Effector memory CD4-positive, alpha-beta T cell (primary cell): ENCODE data around the gene RFXANK.

ENCODE experiments used
- DNase-seq, 3 donors: peaks; one replicate each; pipeline ENCODE4 v3.0.0-alpha.2; 2020
- H3K27ac ChIP-seq: 2 replicates; pipeline ENCODE4 v1.7.0; 2013; ENCODE audit warnings: mild to moderate bottlenecking, low read length, moderate library complexity; ENCODE audit not compliant: insufficient read depth, poor library complexity, severe bottlenecking
- H3K27me3 ChIP-seq: replicated peaks from 2 replicates; pipeline ENCODE4 v1.7.0; 2013; ENCODE audit warnings: mild to moderate bottlenecking, low read length; ENCODE audit not compliant: insufficient read depth, control insufficient read depth, poor library complexity, severe bottlenecking
- H3K36me3 ChIP-seq: 2 replicates; pipeline ENCODE4 v1.7.0; 2013; ENCODE audit warnings: mild to moderate bottlenecking, low read length, moderate library complexity; ENCODE audit not compliant: control insufficient read depth, insufficient read depth
- H3K4me1 ChIP-seq: 2 replicates; pipeline ENCODE4 v1.7.0; 2013; ENCODE audit warnings: low read length, mild to moderate bottlenecking; ENCODE audit not compliant: control insufficient read depth, insufficient read depth, poor library complexity, severe bottlenecking
- H3K4me3 ChIP-seq: 2 replicates; pipeline ENCODE4 v1.7.0; 2013; ENCODE audit warnings: low read length, low read depth, mild to moderate bottlenecking; ENCODE audit not compliant: insufficient read depth, poor library complexity, severe bottlenecking
- H3K9me3 ChIP-seq: 2 replicates; pipeline ENCODE4 v1.7.0; 2013; ENCODE audit warnings: mild to moderate bottlenecking, low read length, moderate library complexity; ENCODE audit not compliant: control insufficient read depth

RFXANK gene

DNA sequence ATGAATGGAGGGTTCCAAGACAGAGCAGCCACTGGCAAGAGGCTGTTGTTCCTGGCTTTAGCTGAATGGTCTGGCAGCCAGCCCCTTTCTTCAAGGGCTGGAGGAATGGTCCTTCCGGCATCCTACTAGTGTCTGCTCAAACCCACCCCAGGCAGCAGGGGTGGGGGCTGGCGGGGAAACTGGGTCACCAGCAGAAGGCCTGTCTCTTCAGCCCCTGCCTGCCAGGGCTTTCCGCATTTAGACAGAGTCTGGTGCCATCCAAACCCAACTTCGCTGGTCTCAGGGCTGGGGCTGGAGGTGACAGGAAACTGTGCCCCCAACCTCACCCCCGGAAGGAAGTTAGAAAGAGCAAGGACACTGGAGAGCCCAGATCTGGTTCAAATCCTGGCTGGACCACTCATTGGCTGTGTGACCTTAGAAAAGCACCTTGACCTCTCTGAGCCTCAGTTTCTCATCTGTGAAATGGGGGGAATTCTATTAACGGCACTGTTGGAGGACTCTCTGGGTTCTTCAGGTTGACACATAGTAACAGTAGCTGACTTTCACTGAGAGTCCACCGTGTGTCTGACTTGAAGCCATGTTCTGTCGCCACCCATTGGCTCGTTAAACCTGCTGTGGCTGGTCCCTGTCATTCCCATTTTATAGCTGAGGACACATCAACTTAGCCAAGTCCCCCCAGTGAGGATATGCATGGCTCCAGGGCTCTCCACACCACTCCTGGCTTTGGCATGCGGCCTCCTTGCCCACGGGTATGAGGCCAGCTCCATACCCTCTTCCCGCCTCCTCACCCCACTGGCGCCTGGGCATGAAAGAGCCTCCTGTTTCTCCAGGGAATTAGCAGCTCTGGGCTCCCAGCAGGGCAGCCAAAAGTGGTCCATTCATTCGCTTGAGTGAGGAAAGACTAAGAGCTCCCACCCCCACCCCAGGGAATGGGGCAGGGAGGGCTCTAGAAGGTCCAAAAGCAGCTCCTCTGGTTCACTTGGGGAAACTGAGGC lies 13.7 kb downstream of the RFXANK start:
- Histone ChIP-seq H3K27ac (no peak overlapping the region), H3K9me3 (no peaks in the 10 kb centered on the region), H3K4me1 (peaks cover 22% of the 10 kb centered on the region), H3K4me3 (no peak overlapping the region), H3K36me3 (no peaks in the 10 kb centered on the region), H3K27me3 (no peaks in the 10 kb centered on the region)
- DNase-seq = no peak

DNA sequence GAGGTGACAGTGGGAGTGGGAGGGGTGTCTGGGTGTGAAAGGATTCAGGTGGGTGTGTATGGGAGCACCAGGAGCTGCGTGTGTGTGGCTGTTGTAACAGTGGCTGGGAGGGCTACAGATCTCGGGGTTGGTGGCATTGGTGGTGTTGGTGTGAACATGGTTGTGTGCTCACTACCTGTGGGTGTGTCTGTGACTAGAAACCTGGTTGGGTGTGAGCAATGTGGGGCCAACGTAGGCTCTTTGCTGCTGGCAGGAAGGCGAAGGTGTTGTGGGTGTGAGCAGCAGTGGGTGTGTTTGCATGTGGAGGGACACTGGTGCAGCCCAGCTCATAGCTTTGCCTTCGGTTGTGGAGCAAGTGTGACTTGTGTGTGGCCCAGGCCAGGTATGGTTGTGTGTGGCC lies 14.9 kb downstream of the RFXANK start:
- Histone ChIP-seq H3K9me3 (no peaks in the 10 kb centered on the region), H3K4me1 (peaks cover 22% of the 10 kb centered on the region), H3K27me3 (peaks cover 6% of the 10 kb centered on the region), H3K36me3 (no peaks in the 10 kb centered on the region), H3K4me3 (no peak overlapping the region), H3K27ac (no peak overlapping the region)
- no peak for DNase-seq

DNA sequence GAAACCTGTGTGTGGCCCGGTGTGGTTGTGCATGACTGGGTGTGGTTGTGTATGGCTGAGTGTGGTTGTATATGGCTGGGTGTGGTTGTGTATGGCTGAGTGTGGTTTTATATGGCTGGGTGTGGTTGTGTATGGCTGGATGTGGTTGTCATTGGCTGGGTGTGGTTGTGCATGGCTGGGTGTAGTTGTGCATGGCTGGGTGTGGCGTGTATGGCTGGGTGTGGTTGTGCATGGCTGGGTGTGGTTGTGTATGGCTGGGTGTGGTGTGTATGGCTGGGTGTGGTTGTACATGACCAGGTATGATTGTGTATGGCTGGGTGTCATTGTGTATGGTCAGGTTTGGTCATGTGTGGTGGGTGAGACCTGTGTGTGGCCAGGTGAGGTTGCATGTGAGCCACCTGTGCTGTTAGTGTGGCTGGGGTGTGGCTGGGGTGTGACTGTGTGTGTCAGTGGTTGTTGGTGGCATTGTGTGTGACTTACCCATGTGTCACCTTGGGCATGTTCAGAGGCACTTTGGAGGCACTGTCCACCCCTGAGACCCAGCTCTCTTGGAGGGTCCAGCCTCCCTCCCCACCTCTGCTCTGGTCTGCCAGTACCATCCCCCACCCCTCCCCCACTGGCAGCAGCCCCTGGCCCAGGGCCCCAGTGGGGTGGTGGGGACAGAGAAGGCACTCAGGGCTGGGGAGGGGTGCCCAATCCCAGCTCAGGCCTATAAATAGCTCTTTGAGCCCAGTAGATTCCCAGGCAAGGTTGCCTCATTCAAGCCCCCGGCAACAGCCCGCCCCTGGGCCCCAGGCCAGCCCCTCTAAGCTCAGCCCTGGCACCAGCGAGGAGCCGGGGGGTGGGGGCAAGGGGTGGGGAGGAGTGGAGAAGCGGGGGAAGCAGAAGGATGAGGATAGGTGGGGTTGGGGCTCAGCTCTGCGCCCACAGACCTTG lies 15.8 kb downstream of the RFXANK start:
- Histone ChIP-seq H3K27me3 (peaks cover 15% of the 10 kb centered on the region), H3K4me1 (peaks cover 14% of the 10 kb centered on the region), H3K9me3 (no peaks in the 10 kb centered on the region), H3K36me3 (no peaks in the 10 kb centered on the region), H3K27ac (no peak overlapping the region), H3K4me3 (no peak overlapping the region)
- DNase-seq = no peak

DNA sequence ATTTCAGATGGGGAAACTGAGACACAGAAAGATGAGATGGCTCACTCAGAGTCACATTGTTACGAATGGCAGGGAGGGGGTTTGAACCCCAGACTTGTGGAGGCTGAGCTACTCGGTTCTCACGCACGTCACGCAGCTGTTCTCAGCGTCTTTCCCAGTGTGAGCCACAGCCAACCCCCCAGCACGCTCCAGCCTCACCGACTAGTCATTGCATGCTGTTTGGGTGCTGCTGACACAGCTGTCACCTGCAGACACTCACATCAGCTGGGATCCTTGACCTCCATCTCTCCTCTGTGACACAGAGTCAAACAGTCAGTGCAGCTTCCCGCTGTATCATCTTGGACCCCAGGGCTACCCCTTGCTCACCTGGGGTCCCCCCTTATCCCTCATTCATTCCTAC lies 17.3 kb downstream of the RFXANK start:
- Histone ChIP-seq H3K4me3 (no peak overlapping the region), H3K27me3 (peaks cover 29% of the 10 kb centered on the region), H3K4me1 (peaks cover 14% of the 10 kb centered on the region), H3K9me3 (no peaks in the 10 kb centered on the region), H3K27ac (no peak overlapping the region), H3K36me3 (no peaks in the 10 kb centered on the region)
- no peak for DNase-seq

DNA sequence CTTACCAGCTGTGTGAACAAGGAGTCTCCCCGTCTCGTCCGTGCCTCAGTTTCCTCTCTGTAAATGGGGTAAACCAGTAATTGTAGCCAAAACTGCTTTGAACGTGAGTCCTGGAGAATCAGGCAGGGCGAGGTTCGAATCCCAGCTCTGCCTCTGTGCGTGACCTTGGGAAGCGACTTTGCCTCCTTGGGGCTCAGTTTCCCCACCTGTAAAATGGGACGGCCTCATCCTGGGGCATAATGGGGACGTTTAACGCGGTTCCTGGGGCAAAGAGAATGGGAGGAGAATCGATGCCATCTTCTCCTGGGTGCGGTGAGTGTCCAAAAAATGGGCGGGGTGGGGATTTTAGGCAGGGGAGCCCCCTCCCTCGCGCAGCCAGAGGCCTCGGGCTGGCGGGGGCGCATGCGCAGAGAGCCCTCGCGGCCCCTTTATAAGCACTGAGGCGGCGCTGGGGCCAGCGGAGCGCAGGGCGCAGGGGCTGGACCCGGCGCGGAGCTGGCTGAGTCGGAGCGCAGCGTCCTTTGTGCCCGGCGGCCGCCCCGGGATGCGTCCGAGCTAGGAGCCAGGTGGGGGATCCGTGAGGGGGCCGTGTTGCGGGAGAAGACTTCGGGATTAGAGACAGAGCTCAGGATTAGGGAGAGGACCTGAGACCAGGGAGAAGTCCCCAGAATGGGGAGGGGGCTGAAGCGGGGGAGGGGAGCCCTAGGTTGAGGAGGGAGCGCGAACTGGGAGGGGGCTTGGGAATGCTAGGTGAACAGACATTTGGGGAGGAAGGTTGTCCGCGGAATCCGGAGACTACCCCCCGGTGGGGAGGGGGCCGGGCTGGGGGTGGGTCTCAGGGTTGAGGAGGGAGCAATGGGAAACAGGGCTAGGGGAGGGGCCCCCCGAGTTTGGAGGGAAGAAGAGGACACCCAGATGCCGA lies 19.7 kb downstream of the RFXANK start, which contains the start of gene NCAN:
NCAN (plus strand) TSS at position 460 of the 922 bp plus-strand sequence. CDS start 4,996 bp downstream, outside the sequence.
- no peak for DNase-seq

DNA sequence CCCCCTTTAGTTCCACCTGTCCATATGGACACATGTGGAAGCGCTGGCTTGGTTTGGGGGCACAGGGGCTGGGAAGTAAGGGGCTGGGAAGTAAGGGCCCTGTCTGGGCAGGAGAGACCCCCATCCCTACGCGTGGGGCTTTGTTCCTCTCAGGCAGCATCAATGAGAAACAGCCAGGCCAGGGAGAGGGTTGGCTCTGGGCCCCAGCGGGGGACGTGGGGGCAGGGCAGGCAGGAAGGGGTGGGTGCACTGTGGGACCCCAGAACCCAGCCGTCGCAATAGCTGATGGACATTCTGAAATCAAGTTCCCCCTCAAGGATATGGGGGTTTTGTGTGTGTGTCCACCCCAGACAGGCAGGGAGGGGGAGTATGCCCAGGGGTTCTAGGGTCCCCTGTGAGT lies 20.9 kb downstream of the RFXANK start:
- H3K4me3 ChIP-seq = no peak overlapping the region
- no peak overlapping the region for H3K27ac ChIP-seq
- H3K36me3 ChIP-seq = no peaks in the 10 kb centered on the region
- H3K4me1 ChIP-seq = peaks cover 2% of the 10 kb centered on the region
- peaks cover 42% of the 10 kb centered on the region for H3K27me3 ChIP-seq
- H3K9me3 ChIP-seq = no peaks in the 10 kb centered on the region
- DNase-seq = no peak

More for the DNA sequence above, 19.7 kb downstream of the RFXANK start, which contains the start of gene NCAN:
- H3K9me3 ChIP-seq = no peaks in the 10 kb centered on the region
- H3K27me3 ChIP-seq = peaks cover 42% of the 10 kb centered on the region
- H3K36me3 ChIP-seq = no peaks in the 10 kb centered on the region
- no peak within 1 kb of the TSS for H3K27ac ChIP-seq
- peaks cover 13% of the 10 kb centered on the region for H3K4me1 ChIP-seq
- no peak within 1 kb of the TSS for H3K4me3 ChIP-seq

DNA sequence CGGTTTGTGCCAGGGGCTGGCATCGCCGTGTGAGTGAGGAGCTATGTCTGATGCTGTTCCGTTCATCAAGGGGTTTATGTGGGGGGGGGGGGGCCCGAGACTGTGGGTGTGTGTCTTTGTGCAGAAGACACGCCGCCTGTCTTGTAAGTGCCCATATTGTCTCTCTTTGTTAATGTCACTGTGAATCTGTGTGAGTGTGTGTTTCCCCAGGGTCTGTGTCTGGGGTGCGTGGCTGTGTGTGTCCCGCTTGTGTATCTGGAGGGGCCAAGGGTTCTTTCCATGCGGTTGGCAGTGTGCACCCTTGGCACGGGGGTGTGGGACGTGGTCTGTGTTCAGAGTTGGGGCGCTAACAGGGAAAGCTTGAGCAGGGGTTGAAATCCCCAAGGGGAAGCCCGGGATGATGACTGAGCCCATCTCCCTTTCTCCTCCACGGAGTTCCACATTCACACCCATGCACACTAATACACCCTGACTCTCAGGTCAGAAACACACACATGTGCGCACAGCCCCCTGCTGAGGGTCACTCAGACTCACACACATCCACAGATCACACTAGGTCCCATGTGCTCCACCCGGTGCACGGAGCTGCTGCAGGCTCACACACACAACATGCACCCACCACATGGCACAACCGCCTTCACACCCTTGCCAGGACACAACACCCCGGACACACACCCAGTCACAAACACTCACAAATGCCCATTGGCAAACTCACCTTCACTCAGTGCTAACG lies 21.5 kb downstream of the RFXANK start:
- no peak overlapping the region for H3K27ac ChIP-seq
- peaks cover 42% of the 10 kb centered on the region for H3K27me3 ChIP-seq

DNA sequence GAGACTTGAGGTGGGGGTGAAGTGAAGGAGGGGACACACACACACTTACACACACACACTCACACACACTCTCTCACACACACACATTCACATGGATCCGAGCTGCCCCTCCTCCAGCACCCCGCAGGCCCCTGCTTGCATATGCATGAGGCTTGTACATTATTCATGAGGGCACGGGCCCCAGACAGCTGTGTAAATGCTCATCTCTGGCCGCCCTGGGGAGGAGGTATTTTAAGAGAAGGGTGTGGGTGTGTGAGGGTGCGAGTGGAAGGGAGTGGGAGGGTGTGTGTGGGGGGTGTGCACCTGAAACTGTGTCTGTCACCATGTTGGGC lies 22.1 kb downstream of the RFXANK start:
- H3K27me3 ChIP-seq = peaks cover 42% of the 10 kb centered on the region
- H3K36me3 ChIP-seq = no peaks in the 10 kb centered on the region
- H3K27ac ChIP-seq = no peak overlapping the region
- H3K4me1 ChIP-seq = no peaks in the 10 kb centered on the region
- H3K4me3 ChIP-seq = no peak overlapping the region
- DNase-seq = no peak
- H3K9me3 ChIP-seq = no peaks in the 10 kb centered on the region

More for the DNA sequence above, 21.5 kb downstream of the RFXANK start:
- no peaks in the 10 kb centered on the region for H3K9me3 ChIP-seq
- no peaks in the 10 kb centered on the region for H3K36me3 ChIP-seq
- no peak overlapping the region for H3K4me3 ChIP-seq
- DNase-seq = no peak
- H3K4me1 ChIP-seq = no peaks in the 10 kb centered on the region

DNA sequence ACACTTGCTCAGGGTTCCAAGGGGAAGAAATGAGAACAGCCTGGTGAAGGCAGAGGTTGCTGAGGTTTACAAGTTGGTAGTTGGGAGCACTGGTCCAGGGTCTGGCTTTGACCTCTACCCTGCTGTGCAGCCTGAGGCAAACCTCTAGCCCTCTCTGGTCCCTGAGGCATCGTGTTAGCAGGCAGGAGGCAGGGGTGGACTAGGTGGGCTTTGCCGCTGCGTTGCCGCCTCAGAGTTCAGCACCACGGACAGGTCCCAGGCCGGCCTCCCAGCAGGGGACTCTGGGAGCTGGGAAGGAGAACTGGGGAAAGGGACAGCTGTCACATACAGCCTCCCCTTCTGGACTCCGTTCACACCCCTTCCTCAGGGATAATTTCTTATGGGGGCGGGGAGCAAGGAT lies 22.8 kb downstream of the RFXANK start:
- H3K27me3 ChIP-seq = peaks cover 42% of the 10 kb centered on the region
- no peak overlapping the region for H3K27ac ChIP-seq
- no peaks in the 10 kb centered on the region for H3K36me3 ChIP-seq
- no peaks in the 10 kb centered on the region for H3K4me1 ChIP-seq
- DNase-seq = no peak
- no peaks in the 10 kb centered on the region for H3K9me3 ChIP-seq
- H3K4me3 ChIP-seq = no peak overlapping the region
